GM12878 (cell line): Measurements from ENCODE around the gene WDR64. TPM values are rescaled to one million over a fixed set of nuclear protein-coding genes. Genes with fewer than 3 reads are reported as not detected.

Experiments used
- ATAC-seq: fragments of 200-7000 bp; cut with Tn5 transposase; 3 replicates; pipeline ENCODE4 v1.9.1; 2020; ENCODE audit warnings: mild to moderate bottlenecking, moderate library complexity
- BruUV-seq: library from RNA; stranded (reverse); fragments of 400-500 nt; replicated peaks from 2 replicates; lab custom pipeline; 2021; lab: Mats Ljungman, UMichigan
- CTCF ChIA-PET: fragments of 300-600 bp; sonication (Branson Sonifier 250); formaldehyde crosslinking; extraction: SDS; loops from one replicate; lab custom pipeline; 2021; ENCODE audit warnings: inconsistent platforms; lab: Yijun Ruan, JAX
- POLR2A ChIA-PET: fragments of 350-600 bp; formaldehyde crosslinking; extraction: SDS; loops from one replicate; lab custom pipeline; 2021; ENCODE audit warnings: inconsistent platforms; lab: Charles Lee
- RAD21 ChIA-PET: fragments of 300-600 bp; sonication (Branson Sonifier 250); formaldehyde crosslinking; loops from one replicate; lab custom pipeline; 2023; ENCODE audit warnings: antibody characterized with exemption; ENCODE audit not compliant: unreplicated experiment; lab: Charles Lee
- SMC1A ChIA-PET: fragments of 300-600 bp; sonication (Branson Sonifier 250); formaldehyde crosslinking; loops from one replicate; lab custom pipeline; 2023; ENCODE audit not compliant: unreplicated experiment, uncharacterized antibody; lab: Charles Lee
- DNase-seq: peaks from one replicate; pipeline ENCODE4 v3.0.0-alpha.2; 2011; ENCODE audit warnings: low read depth, low spot score
- FAIRE-seq: peaks from 3 replicates; lab custom pipeline; 2011; peaks lifted over from hg19 to GRCh38; lab: Jason Lieb, UNC
- H2AFZ ChIP-seq: 2 replicates; pipeline ENCODE4 v1.6.0; 2011; ENCODE audit warnings: low read depth, low read length, control low read depth; ENCODE audit not compliant: control insufficient read depth
- H3K27ac ChIP-seq: 2 replicates; pipeline ENCODE4 v1.5.1; 2011; ENCODE audit warnings: control low read depth; ENCODE audit not compliant: control insufficient read depth, insufficient read depth
- H3K27me3 ChIP-seq, 2 experiments: replicated peaks in 1 of 2; 2 replicates each; pipeline versions ENCODE4 v1.6.0 to v1.6.1; 2011; ENCODE audit warnings: low read length in 1 of 2; ENCODE audit not compliant: control insufficient read depth in 2 of 2, insufficient read depth in 2 of 2
- H3K36me3 ChIP-seq, 2 experiments: 2 replicates each; pipeline ENCODE4 v1.5.1; 2011; ENCODE audit warnings: low read length in 1 of 2; ENCODE audit not compliant: control insufficient read depth in 2 of 2, insufficient read depth in 2 of 2
- H3K4me1 ChIP-seq: 2 replicates; pipeline ENCODE4 v1.6.1; 2011; ENCODE audit warnings: mild to moderate bottlenecking, low read length, moderate library complexity, mixed read lengths; ENCODE audit not compliant: control insufficient read depth, insufficient read depth
- H3K4me2 ChIP-seq: 2 replicates; pipeline ENCODE4 v1.6.0; 2011; ENCODE audit warnings: control low read depth; ENCODE audit not compliant: control insufficient read depth, insufficient read depth
- H3K4me3 ChIP-seq: fragments of 200-600 bp; sonication (generic); 2 replicates; pipeline ENCODE4 v1.5.1; 2016
- H3K79me2 ChIP-seq: 2 replicates; pipeline ENCODE4 v1.6.0; 2011; ENCODE audit warnings: low read length; ENCODE audit not compliant: control insufficient read depth, insufficient read depth
- H3K9ac ChIP-seq: 2 replicates; pipeline ENCODE4 v1.8.0; 2011; ENCODE audit warnings: low read length, control low read depth, mixed read lengths; ENCODE audit not compliant: control insufficient read depth, insufficient read depth
- H3K9me3 ChIP-seq: replicated peaks from 3 replicates; pipeline ENCODE4 v1.5.1; 2011; ENCODE audit warnings: mild to moderate bottlenecking, low read length; ENCODE audit not compliant: control insufficient read depth, insufficient read depth
- H4K20me1 ChIP-seq: 2 replicates; pipeline ENCODE4 v1.6.0; 2011; ENCODE audit not compliant: control insufficient read depth, insufficient read depth
- BCL11A ChIP-seq: IDR thresholded peaks from 2 replicates; pipeline ENCODE4 v1.6.1; 2011; ENCODE audit warnings: low read depth, low read length
- ETV6 ChIP-seq, 2 experiments: fragments of 450-650 bp in 1 of 2; IDR thresholded peaks in 1 of 2; conservative IDR thresholded peaks in 1 of 2; 2 replicates each; pipeline ENCODE4 v1.6.1; 2014; ENCODE audit warnings: antibody characterized with exemption in 1 of 2, borderline replicate concordance in 1 of 2, low read depth in 1 of 2, mild to moderate bottlenecking in 1 of 2, moderate library complexity in 1 of 2
- FOS ChIP-seq: IDR thresholded peaks from 3 replicates; pipeline ENCODE4 v1.6.1; 2011; ENCODE audit warnings: borderline replicate concordance; ENCODE audit not compliant: insufficient read length; ENCODE audit errors: extremely low read depth
- PBX3 ChIP-seq: IDR thresholded peaks from 2 replicates; pipeline ENCODE4 v1.6.1; 2011; ENCODE audit warnings: mild to moderate bottlenecking, low read depth, low read length, moderate library complexity; ENCODE audit not compliant: insufficient replicate concordance
- PRDM15 ChIP-seq: fragments of 450-650 bp; formaldehyde crosslinking; IDR thresholded peaks from 2 replicates; pipeline ENCODE4 v1.4.0; 2020; ENCODE audit warnings: mild to moderate bottlenecking, moderate library complexity
- SMAD1 ChIP-seq: fragments of 450-650 bp; IDR thresholded peaks from 2 replicates; pipeline ENCODE4 v1.6.1; 2018; ENCODE audit warnings: mild to moderate bottlenecking, low read depth; ENCODE audit not compliant: partially characterized antibody
- SREBF2 ChIP-seq: IDR thresholded peaks from 2 replicates; pipeline ENCODE4 v1.6.1; 2012; ENCODE audit warnings: mild to moderate bottlenecking, low read length
- TCF12 ChIP-seq: IDR thresholded peaks from 2 replicates; pipeline ENCODE4 v1.6.1; 2011; ENCODE audit warnings: low read depth, mild to moderate bottlenecking, low read length
- YY1 ChIP-seq: IDR thresholded peaks from 2 replicates; pipeline ENCODE4 v1.6.1; 2011; ENCODE audit warnings: low read depth, mild to moderate bottlenecking, low read length
- WGBS: methylation state at CpG from one replicate; pipeline ENCODE4 v1.1.6; 2016; ENCODE audit warnings: low lambda C conversion rate; ENCODE audit not compliant: insufficient replicate concordance, insufficient coverage; ENCODE audit errors: missing lambda C conversion rate; 5-methylcytosine and 5-hydroxymethylcytosine counted together
- in situ Hi-C: fragments of 300-500 bp; cut with MboI; formaldehyde crosslinking; loops from 9 replicates; pipeline ENCODE4 v1.14.3; 2018; ENCODE audit warnings: mixed read lengths
- intact Hi-C: fragments of 100-400 bp; cut with micrococcal nuclease; formaldehyde crosslinking; loops from one replicate; pipeline ENCODE4 v1.14.2; 2022; ENCODE audit not compliant: unreplicated experiment
- polyA plus RNA-seq, 11 experiments: library from polyadenylated mRNA; depleted of rRNA in 4 of 11; unstranded in 6 of 11; stranded (reverse) in 5 of 11; fragments of >200 nt; fragmentation: Nextera tagmentation in 4 of 11; fragmentation: Illumina TruSeq in 1 of 11; extraction: Ambion mirVana in 4 of 11; extraction: Trizol in 1 of 11; gene quantifications; 1 replicate in 1 of 11; 2 replicates in 10 of 11; pipeline versions ENCODE4 v1.2.1 to v1.2.3, GENCODE V29; 2011 to 2016; ENCODE audit warnings: inconsistent platforms in 2 of 11, missing spikeins in 2 of 11, low read depth in 1 of 11
- total RNA-seq, 4 experiments: library from RNA; depleted of rRNA in 3 of 4; stranded (reverse); fragments of >200 nt in 3 of 4; fragmentation: Illumina TruSeq in 1 of 4; extraction: Trizol in 1 of 4; gene quantifications; 2 replicates each; pipeline versions ENCODE4 v1.2.1 to v1.2.3, GENCODE V29; 2013 to 2021
- TF ChIP-seq, protein P1 (sequence below), 3 experiments: IDR thresholded peaks in 2 of 3; conservative IDR thresholded peaks in 1 of 3; 2 replicates each; pipeline ENCODE4 v1.5.1; 2011; ENCODE audit warnings: low read depth in 3 of 3, low read length in 3 of 3, mild to moderate bottlenecking in 3 of 3, control low read depth in 2 of 3, moderate library complexity in 2 of 3, inconsistent platforms in 1 of 3, mixed read lengths in 1 of 3; ENCODE audit not compliant: control insufficient read depth in 2 of 3, insufficient read depth in 1 of 3; ENCODE audit errors: extremely low read depth in 1 of 3
- TF ChIP-seq, protein P2 (sequence below): IDR thresholded peaks from 2 replicates; pipeline ENCODE4 v1.6.1; 2012; ENCODE audit warnings: mild to moderate bottlenecking, low read depth, low read length

Gene WDR64
- total and polyA plus RNA-seq, 10 of the 15 experiments (the other 5 are each of a cell fraction or from before 2014, with no cell fraction given) = 0.01 TPM; not detected in 9

DNA sequence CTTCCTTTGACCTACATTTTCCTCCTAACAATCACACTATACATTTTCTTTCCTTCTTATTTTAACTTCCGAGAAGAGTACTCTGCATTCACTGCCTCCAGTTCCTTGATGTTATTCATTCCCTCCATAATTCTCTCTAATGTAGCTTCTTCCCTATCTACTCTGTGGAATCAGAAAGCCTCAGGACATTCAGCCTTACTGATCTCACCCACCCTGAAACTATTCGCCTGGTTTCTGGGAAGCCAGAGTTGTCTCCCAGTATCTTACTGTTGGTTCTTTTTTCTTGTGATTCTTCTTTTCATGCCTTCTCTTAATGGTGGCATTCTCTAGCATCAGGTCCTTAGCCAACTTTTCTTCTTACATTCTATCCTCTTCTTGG is 45.5 kb downstream of the WDR64 start:
- ATAC-seq (no peak), FAIRE-seq (no peak), DNase-seq (no peak)
- intact Hi-C loops = no loop called here
- Histone ChIP-seq H3K9me3 (no peaks in the 10 kb centered on the region), H3K36me3 (no peaks in the 10 kb centered on the region), H3K27ac (no peak overlapping the region), H3K79me2 (no peaks in the 10 kb centered on the region), H3K4me2 (no peak overlapping the region), H3K27me3 (no peaks in the 10 kb centered on the region), H3K9ac (no peak overlapping the region), H3K4me1 (no peaks in the 10 kb centered on the region), H4K20me1 (no peaks in the 10 kb centered on the region), H2AFZ (no peak overlapping the region), H3K4me3 (no peak overlapping the region)
- WGBS = 62% methylated on average over 2 of the region's 2 CpGs
- in situ Hi-C loops = no loop called here
- CTCF ChIA-PET = interaction anchor here (0.5 kb wide), 1 partner anchor 14 kb away, joined by 3 read pairs; no protein-coding TSS in a partner anchor
- RAD21 ChIA-PET = no interaction called here
- SMC1A ChIA-PET = no interaction called here
- BruUV-seq = no TSS peak
- POLR2A ChIA-PET = no interaction called here
- TF ChIP-seq, protein P1, sequence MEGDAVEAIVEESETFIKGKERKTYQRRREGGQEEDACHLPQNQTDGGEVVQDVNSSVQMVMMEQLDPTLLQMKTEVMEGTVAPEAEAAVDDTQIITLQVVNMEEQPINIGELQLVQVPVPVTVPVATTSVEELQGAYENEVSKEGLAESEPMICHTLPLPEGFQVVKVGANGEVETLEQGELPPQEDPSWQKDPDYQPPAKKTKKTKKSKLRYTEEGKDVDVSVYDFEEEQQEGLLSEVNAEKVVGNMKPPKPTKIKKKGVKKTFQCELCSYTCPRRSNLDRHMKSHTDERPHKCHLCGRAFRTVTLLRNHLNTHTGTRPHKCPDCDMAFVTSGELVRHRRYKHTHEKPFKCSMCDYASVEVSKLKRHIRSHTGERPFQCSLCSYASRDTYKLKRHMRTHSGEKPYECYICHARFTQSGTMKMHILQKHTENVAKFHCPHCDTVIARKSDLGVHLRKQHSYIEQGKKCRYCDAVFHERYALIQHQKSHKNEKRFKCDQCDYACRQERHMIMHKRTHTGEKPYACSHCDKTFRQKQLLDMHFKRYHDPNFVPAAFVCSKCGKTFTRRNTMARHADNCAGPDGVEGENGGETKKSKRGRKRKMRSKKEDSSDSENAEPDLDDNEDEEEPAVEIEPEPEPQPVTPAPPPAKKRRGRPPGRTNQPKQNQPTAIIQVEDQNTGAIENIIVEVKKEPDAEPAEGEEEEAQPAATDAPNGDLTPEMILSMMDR (IDR thresholded peaks at IDR 0.05 in 2 of 3, conservative IDR thresholded peaks at IDR 0.05 in 1 of 3; ENCODE audit: control insufficient read depth in 2 of 3, extremely low read depth in 1 of 3, insufficient read depth in 1 of 3, low read depth in 3 of 3, low read length in 3 of 3) = no peak
- TF ChIP-seq ETV6 (conservative IDR thresholded peaks at IDR 0.05 in 1 of 2, IDR thresholded peaks at IDR 0.05 in 1 of 2; ENCODE audit: borderline replicate concordance in 1 of 2, low read depth in 1 of 2) = no peak
- TF ChIP-seq, protein P2, sequence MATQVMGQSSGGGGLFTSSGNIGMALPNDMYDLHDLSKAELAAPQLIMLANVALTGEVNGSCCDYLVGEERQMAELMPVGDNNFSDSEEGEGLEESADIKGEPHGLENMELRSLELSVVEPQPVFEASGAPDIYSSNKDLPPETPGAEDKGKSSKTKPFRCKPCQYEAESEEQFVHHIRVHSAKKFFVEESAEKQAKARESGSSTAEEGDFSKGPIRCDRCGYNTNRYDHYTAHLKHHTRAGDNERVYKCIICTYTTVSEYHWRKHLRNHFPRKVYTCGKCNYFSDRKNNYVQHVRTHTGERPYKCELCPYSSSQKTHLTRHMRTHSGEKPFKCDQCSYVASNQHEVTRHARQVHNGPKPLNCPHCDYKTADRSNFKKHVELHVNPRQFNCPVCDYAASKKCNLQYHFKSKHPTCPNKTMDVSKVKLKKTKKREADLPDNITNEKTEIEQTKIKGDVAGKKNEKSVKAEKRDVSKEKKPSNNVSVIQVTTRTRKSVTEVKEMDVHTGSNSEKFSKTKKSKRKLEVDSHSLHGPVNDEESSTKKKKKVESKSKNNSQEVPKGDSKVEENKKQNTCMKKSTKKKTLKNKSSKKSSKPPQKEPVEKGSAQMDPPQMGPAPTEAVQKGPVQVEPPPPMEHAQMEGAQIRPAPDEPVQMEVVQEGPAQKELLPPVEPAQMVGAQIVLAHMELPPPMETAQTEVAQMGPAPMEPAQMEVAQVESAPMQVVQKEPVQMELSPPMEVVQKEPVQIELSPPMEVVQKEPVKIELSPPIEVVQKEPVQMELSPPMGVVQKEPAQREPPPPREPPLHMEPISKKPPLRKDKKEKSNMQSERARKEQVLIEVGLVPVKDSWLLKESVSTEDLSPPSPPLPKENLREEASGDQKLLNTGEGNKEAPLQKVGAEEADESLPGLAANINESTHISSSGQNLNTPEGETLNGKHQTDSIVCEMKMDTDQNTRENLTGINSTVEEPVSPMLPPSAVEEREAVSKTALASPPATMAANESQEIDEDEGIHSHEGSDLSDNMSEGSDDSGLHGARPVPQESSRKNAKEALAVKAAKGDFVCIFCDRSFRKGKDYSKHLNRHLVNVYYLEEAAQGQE = no peak
- no peak for TF ChIP-seq TCF12
- no peak for TF ChIP-seq PBX3
- no peak for TF ChIP-seq BCL11A
- no peak for TF ChIP-seq YY1
- no peak for TF ChIP-seq SMAD1
- TF ChIP-seq FOS = no peak
- no peak for TF ChIP-seq SREBF2
- no peak for TF ChIP-seq PRDM15
